Measurements from ENCODE around the gene EMP3. TPM values are rescaled to one million over a fixed set of nuclear protein-coding genes. Genes with fewer than 3 reads are reported as not detected.
A peak's percentile ranks its signal among the peaks of the same experiment; 100 is the strongest.
"Not testable (repeated sequence)": the region's sequence is repeated elsewhere in the genome, so short reads cannot be mapped to it uniquely, and the experiment has no call there.

Gene EMP3
- total RNA-seq, 1 donor, result 185 TPM

DNA sequence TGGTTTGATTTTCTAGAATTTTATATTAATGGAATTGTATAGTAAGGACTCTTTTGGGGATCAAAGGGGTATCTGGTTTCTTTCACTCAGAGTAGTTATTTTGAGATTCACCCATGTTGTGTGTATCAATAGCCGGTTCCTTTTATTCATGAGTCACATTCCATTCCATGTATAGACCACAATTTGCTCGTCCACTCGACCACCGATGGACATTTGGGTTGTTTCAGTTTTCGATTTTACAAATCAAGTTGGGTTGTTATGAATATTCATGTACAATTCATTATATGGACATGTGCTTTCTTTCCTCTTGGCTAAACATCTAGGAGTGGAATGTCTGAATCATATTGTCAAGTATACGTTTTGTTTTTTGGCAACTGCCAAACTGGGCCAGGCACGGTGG is 9.6 kb upstream of the EMP3 start:
- no peak for TF ChIP-seq CTCF (IDR thresholded peaks at IDR 0.05; ENCODE audit: extremely low read depth, low read depth, low read length)
- no peak for DNase-seq (ENCODE audit: insufficient read length, low spot score, missing footprints)

GRCh38 chr19:48317708-48317960 is 7.7 kb upstream of the EMP3 start:
- H3K27ac ChIP-seq (ENCODE audit: low read depth, low read length); H3K4me3 ChIP-seq (ENCODE audit: insufficient read depth, low read length); DNase-seq (ENCODE audit: insufficient read length, low spot score, missing footprints); H3K4me2 ChIP-seq (ENCODE audit: insufficient read depth, low read length); H4K20me1 ChIP-seq (ENCODE audit: insufficient read depth, low read length); H3K36me3 ChIP-seq (ENCODE audit: insufficient read depth, low read length); H3K9me3 ChIP-seq (ENCODE audit: low read depth, low read length); H3K79me2 ChIP-seq (ENCODE audit: insufficient read depth, low read length); H3K27me3 ChIP-seq (ENCODE audit: insufficient read depth, low read length); H2AFZ ChIP-seq (ENCODE audit: low read length): not testable (repeated sequence)
- H3K4me1 ChIP-seq (ENCODE audit: insufficient read depth, low read length), result peaks cover 14% of the 10 kb centered on the region

More for the DNA sequence above, 9.6 kb upstream of the EMP3 start:
- no peak overlapping the region for H3K4me3 ChIP-seq (ENCODE audit: insufficient read depth, low read length)
- no peaks in the 10 kb centered on the region for H3K9me3 ChIP-seq (ENCODE audit: low read depth, low read length)
- H3K36me3 ChIP-seq (ENCODE audit: insufficient read depth, low read length), result no peaks in the 10 kb centered on the region
- no peaks in the 10 kb centered on the region for H4K20me1 ChIP-seq (ENCODE audit: insufficient read depth, low read length)
- no peak overlapping the region for H2AFZ ChIP-seq (ENCODE audit: low read length)
- H3K79me2 ChIP-seq (ENCODE audit: insufficient read depth, low read length), result no peaks in the 10 kb centered on the region
- H3K27me3 ChIP-seq (ENCODE audit: insufficient read depth, low read length), result no peaks in the 10 kb centered on the region
- H3K4me1 ChIP-seq (ENCODE audit: insufficient read depth, low read length), result peaks cover 4% of the 10 kb centered on the region
- H3K27ac ChIP-seq (ENCODE audit: low read depth, low read length), result no peak overlapping the region
- H3K4me2 ChIP-seq (ENCODE audit: insufficient read depth, low read length), result no peak overlapping the region

- peaks cover 18% of the 10 kb centered on the region for H3K4me1 ChIP-seq (ENCODE audit: insufficient read depth, low read length)
- no peaks in the 10 kb centered on the region for H4K20me1 ChIP-seq (ENCODE audit: insufficient read depth, low read length)
- no peak overlapping the region for H3K4me3 ChIP-seq (ENCODE audit: insufficient read depth, low read length)
- peak; percentile 46 for DNase-seq (ENCODE audit: insufficient read length, low spot score, missing footprints)
- H3K27me3 ChIP-seq (ENCODE audit: insufficient read depth, low read length), result no peaks in the 10 kb centered on the region
- no peak overlapping the region for H2AFZ ChIP-seq (ENCODE audit: low read length)
- no peaks in the 10 kb centered on the region for H3K79me2 ChIP-seq (ENCODE audit: insufficient read depth, low read length)
- no peaks in the 10 kb centered on the region for H3K9me3 ChIP-seq (ENCODE audit: low read depth, low read length)
- no peak overlapping the region for H3K27ac ChIP-seq (ENCODE audit: low read depth, low read length)
- no peak for TF ChIP-seq CTCF (IDR thresholded peaks at IDR 0.05; ENCODE audit: extremely low read depth, low read depth, low read length)
- no peaks in the 10 kb centered on the region for H3K36me3 ChIP-seq (ENCODE audit: insufficient read depth, low read length)
- no peak overlapping the region for H3K4me2 ChIP-seq (ENCODE audit: insufficient read depth, low read length)
Measured at GRCh38 chr19:48318286-48318987, 6.9 kb upstream of the EMP3 start.

GRCh38 chr19:48319647-48320541 is 5.5 kb upstream of the EMP3 start:
- H3K4me3 ChIP-seq (ENCODE audit: insufficient read depth, low read length), result no peak overlapping the region
- peak overlapping the region; percentile 25 for H2AFZ ChIP-seq (ENCODE audit: low read length)
- no peaks in the 10 kb centered on the region for H4K20me1 ChIP-seq (ENCODE audit: insufficient read depth, low read length)
- no peaks in the 10 kb centered on the region for H3K9me3 ChIP-seq (ENCODE audit: low read depth, low read length)
- TF ChIP-seq CTCF (IDR thresholded peaks at IDR 0.05; ENCODE audit: extremely low read depth, low read depth, low read length), result peak; percentile 83
- H3K36me3 ChIP-seq (ENCODE audit: insufficient read depth, low read length), result no peaks in the 10 kb centered on the region
- peak; percentile 98 for DNase-seq (ENCODE audit: insufficient read length, low spot score, missing footprints)
- H3K27me3 ChIP-seq (ENCODE audit: insufficient read depth, low read length), result no peaks in the 10 kb centered on the region
- no peaks in the 10 kb centered on the region for H3K79me2 ChIP-seq (ENCODE audit: insufficient read depth, low read length)
- no peak overlapping the region for H3K4me2 ChIP-seq (ENCODE audit: insufficient read depth, low read length)
- peaks cover 18% of the 10 kb centered on the region for H3K4me1 ChIP-seq (ENCODE audit: insufficient read depth, low read length)
- H3K27ac ChIP-seq (ENCODE audit: low read depth, low read length), result no peak overlapping the region
